ENCODE measurements around the gene C19orf38.
A peak's percentile ranks its signal among the peaks of the same experiment; 100 is the strongest.
"Not testable (repeated sequence)": the region's sequence is repeated elsewhere in the genome, so short reads cannot be mapped to it uniquely, and the experiment has no call there.

The C19orf38 gene

DNA sequence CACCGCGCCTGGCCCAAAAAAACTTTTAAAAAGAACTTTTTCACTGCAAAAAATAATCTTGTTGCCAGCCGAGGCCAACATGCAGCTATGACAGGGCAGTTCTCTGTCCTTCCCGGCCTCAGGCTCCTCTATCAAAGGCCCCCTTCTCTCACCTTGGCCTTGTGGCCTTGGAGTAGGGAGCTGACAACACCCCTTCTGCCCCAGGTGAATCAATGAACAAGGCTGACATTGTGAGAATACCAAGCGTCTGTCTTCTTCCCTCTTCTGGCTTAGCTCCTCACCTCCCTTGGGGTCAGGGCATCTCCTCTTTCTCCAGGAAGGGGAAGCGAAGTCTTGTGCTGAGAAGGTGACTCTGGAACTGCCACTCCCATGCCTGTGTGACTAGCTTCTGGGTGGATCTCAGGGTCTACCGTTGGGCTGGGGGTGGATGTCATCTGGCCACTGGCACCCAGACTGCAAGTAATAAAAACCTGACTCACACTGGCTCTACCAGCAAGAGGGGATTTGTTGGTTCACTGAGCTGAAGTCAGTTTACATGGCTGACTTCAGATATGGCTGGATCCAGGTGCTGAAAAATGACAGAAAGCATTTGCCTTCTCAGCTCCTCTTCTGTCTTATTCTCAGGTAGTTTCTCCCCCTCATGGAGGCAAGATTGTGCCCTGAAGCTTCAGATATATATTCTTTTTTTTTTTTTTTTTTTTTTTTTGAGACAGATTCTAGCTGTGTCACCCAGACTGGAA is 6.3 kb downstream of the C19orf38 start:
- DNase-seq (ENCODE audit: low read depth in 1 of 2, low spot score in 1 of 2): no peak
- Histone ChIP-seq H3K27me3 (ENCODE audit: insufficient read depth, poor library complexity, severe bottlenecking) (no peaks in the 10 kb centered on the region), H3K27ac (replicated peaks) (no peak overlapping the region), H3K4me3 (replicated peaks; ENCODE audit: insufficient read depth, low read length) (no peak overlapping the region)
- TF ChIP-seq SPI1 (IDR thresholded peaks at IDR 0.05; ENCODE audit: borderline replicate concordance, low read depth) (no peak), POLR2AphosphoS5 (IDR thresholded peaks at IDR 0.05; ENCODE audit: low read depth) (no peak), GABPA (IDR thresholded peaks at IDR 0.05; ENCODE audit: low read depth) (no peak)
- TF ChIP-seq, protein P1, sequence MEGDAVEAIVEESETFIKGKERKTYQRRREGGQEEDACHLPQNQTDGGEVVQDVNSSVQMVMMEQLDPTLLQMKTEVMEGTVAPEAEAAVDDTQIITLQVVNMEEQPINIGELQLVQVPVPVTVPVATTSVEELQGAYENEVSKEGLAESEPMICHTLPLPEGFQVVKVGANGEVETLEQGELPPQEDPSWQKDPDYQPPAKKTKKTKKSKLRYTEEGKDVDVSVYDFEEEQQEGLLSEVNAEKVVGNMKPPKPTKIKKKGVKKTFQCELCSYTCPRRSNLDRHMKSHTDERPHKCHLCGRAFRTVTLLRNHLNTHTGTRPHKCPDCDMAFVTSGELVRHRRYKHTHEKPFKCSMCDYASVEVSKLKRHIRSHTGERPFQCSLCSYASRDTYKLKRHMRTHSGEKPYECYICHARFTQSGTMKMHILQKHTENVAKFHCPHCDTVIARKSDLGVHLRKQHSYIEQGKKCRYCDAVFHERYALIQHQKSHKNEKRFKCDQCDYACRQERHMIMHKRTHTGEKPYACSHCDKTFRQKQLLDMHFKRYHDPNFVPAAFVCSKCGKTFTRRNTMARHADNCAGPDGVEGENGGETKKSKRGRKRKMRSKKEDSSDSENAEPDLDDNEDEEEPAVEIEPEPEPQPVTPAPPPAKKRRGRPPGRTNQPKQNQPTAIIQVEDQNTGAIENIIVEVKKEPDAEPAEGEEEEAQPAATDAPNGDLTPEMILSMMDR (IDR thresholded peaks at IDR 0.05; ENCODE audit: insufficient read depth, low read length): no peak
- TF ChIP-seq, protein P2, sequence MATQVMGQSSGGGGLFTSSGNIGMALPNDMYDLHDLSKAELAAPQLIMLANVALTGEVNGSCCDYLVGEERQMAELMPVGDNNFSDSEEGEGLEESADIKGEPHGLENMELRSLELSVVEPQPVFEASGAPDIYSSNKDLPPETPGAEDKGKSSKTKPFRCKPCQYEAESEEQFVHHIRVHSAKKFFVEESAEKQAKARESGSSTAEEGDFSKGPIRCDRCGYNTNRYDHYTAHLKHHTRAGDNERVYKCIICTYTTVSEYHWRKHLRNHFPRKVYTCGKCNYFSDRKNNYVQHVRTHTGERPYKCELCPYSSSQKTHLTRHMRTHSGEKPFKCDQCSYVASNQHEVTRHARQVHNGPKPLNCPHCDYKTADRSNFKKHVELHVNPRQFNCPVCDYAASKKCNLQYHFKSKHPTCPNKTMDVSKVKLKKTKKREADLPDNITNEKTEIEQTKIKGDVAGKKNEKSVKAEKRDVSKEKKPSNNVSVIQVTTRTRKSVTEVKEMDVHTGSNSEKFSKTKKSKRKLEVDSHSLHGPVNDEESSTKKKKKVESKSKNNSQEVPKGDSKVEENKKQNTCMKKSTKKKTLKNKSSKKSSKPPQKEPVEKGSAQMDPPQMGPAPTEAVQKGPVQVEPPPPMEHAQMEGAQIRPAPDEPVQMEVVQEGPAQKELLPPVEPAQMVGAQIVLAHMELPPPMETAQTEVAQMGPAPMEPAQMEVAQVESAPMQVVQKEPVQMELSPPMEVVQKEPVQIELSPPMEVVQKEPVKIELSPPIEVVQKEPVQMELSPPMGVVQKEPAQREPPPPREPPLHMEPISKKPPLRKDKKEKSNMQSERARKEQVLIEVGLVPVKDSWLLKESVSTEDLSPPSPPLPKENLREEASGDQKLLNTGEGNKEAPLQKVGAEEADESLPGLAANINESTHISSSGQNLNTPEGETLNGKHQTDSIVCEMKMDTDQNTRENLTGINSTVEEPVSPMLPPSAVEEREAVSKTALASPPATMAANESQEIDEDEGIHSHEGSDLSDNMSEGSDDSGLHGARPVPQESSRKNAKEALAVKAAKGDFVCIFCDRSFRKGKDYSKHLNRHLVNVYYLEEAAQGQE (IDR thresholded peaks at IDR 0.05; ENCODE audit: insufficient replicate concordance, low read depth): no peak

DNA sequence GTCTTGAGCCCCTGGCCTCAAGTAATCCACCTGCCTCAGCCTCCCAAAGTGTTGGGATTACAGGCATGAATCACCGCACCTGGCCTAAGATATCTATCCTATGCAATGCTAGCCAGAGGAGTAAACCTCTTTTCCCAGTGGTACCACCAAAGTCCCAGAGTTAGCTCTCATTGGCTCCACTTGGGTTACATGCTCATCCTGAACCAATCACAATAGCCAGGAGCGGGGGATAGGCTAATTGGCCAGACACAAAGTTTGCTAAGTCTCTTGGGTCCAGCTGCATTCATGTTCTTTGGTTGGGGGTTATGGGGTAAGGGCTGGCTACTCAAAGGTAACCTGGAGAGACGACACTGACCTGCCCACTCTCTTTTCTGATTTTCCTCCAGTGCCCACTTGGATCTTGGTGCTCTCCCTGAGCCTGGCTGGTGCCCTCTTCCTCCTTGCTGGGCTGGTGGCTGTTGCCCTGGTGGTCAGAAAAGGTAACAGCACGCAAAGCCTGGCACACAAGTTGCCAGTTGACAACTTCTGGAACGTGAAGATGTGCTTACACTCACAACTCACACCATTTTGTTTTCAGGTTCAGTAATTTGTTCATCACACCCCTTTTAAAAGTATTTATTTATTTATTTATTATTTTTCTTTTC is 7.8 kb downstream of the C19orf38 start:
- no peak overlapping the region for H3K27ac ChIP-seq (replicated peaks)
- H3K27me3 ChIP-seq (ENCODE audit: insufficient read depth, poor library complexity, severe bottlenecking): no peaks in the 10 kb centered on the region
- peak in 1 of 2 experiments; percentile 55 for DNase-seq (ENCODE audit: low read depth in 1 of 2, low spot score in 1 of 2)
- TF ChIP-seq, protein P1 (IDR thresholded peaks at IDR 0.05; ENCODE audit: insufficient read depth, low read length): peak; percentile 71
- no peak for TF ChIP-seq GABPA (IDR thresholded peaks at IDR 0.05; ENCODE audit: low read depth)
- no peak overlapping the region for H3K4me3 ChIP-seq (replicated peaks; ENCODE audit: insufficient read depth, low read length)

DNA sequence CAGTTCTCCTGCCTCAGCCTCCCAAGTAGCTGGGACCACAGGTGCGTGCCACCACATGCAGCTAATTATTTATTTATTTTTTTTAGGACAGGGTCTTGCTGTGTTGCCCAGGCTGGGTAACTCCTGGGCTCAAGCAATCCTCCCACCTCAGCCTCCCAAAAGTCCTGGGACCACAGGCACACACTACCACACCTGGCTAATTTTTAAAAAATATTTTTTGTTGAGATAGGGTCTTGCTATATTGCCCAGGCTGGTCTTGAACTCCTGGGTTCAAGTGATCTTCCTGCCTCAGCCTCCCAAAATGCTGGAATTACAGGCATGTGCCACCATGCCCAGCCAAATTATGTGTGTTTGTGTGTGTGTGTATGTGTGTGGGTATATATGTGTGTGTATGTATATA is 8.7 kb downstream of the C19orf38 start:
- H3K4me3 ChIP-seq (replicated peaks; ENCODE audit: insufficient read depth, low read length); H3K27me3 ChIP-seq (ENCODE audit: insufficient read depth, poor library complexity, severe bottlenecking); DNase-seq (ENCODE audit: low read depth in 1 of 2, low spot score in 1 of 2); H3K27ac ChIP-seq (replicated peaks): not testable (repeated sequence)

DNA sequence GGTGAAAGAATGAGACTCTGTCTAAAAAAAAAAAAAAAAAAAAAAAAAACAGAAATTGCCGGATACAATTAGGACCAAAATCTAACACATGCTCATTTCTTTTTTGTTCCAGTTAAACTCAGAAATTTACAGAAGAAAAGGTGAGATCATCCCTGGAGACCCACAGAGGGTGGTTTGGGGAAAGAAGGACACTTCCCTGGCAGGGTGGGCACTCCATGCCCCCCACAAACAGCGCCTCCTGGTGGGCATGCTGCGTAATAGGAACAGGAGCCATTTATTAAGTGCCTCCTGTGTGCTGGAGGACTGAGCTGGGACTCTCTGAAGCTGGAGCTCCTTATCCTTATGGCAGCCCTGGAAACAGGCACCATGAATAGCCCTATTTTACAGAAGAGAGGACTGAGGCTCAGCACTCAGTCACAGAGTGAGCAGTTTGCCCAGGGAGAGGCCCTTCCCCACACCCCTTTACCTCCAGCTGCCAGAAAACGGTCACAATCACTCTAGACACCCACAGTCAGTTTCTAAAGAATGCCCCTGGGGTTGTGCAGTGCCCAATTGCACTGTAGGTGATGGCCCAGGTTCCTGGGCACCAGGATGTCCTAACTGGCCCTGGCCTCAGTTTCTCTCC is 10.1 kb downstream of the C19orf38 start:
- TF ChIP-seq POLR2AphosphoS5 (IDR thresholded peaks at IDR 0.05; ENCODE audit: low read depth): no peak
- TF ChIP-seq, protein P1 (IDR thresholded peaks at IDR 0.05; ENCODE audit: insufficient read depth, low read length): peak; percentile 72
- no peak for TF ChIP-seq SPI1 (IDR thresholded peaks at IDR 0.05; ENCODE audit: borderline replicate concordance, low read depth)
- no peaks in the 10 kb centered on the region for H3K27me3 ChIP-seq (ENCODE audit: insufficient read depth, poor library complexity, severe bottlenecking)
- no peak for DNase-seq (ENCODE audit: low read depth in 1 of 2, low spot score in 1 of 2)
- H3K4me3 ChIP-seq (replicated peaks; ENCODE audit: insufficient read depth, low read length): no peak overlapping the region
- H3K27ac ChIP-seq (replicated peaks): no peak overlapping the region

Data from HL-60 (cell line).